Stimulated activated naive CD4-positive, alpha-beta T cell (primary cell): Measurements from ENCODE around the gene TEF.
A peak's percentile ranks its signal among the peaks of the same experiment; 100 is the strongest.
"Not testable (repeated sequence)": the region's sequence is repeated elsewhere in the genome, so short reads cannot be mapped to it uniquely, and the experiment has no call there.

Experiments used
- DNase-seq, 6 experiments: peaks; one replicate each; lab custom pipeline; 2025; lab: John Stamatoyannopoulos, UW

The TEF gene

GRCh38 chr22:41382610-41383009 lies 868 bp downstream of the TEF start:
- DNase-seq, result no peak

GRCh38 chr22:41383085-41383484 lies 1.3 kb downstream of the TEF start:
- no peak for DNase-seq

DNA sequence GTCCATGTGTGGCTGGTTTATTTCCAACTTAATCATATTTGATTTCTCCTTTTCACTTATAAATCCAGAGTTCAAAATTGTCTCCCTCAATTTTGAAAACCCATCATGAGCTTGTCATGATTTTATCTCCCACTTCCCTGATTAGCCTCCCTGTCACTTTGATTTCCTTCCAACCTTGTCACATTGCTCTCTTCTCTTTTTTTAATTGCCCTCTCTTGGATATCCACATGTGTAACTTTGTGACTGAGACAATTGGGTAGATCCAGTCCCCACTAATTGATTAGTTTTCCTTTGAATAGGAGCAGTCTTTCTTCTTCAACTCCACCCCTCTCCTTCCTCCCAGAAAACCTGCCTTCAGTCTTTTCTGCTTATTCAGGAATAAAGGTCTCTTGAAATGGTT lies 2.4 kb downstream of the TEF start:
- no peak for DNase-seq

GRCh38 chr22:41387341-41387740 lies 5.6 kb downstream of the TEF start:
- no peak for DNase-seq

DNA sequence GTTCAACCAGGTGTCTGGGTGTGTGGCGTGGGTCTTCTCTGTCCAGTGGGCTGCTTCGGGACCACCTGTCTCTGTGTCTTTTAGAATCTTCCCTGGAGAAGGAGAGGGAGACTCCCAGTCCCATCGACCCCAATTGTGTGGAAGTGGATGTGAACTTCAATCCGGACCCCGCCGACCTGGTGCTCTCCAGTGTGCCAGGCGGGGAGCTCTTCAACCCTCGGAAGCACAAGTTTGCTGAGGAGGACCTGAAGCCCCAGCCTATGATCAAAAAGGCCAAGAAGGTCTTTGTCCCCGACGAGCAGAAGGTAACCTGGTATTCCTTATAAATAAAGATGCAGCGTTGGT lies 12.2 kb downstream of the TEF start:
- DNase-seq, result no peak

- no peak for DNase-seq
Observed at GRCh38 chr22:41395531-41396240, 13.9 kb downstream of the TEF start.

GRCh38 chr22:41397143-41397811 lies 15.5 kb downstream of the TEF start:
- DNase-seq, result no peak

DNA sequence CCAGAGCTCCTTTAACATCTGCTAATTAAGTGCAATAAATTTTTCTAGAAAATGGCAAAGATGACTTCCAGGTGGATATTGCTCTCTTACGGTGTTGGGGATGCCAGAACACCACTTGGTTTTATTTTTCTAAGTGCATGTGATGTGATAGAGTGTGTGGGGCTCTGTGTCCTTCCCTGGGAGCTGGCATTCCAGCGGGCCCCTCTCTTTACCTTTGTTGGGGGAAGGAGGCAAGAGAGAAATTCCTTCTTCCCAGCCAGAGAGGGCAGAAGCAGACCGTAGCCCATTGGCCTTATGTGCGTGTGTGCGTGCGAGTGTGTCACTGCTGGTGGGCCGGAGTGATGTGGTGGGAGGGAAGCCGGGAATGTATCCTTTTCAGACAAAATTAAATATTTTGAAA lies 17.2 kb downstream of the TEF start:
- DNase-seq, result no peak

DNA sequence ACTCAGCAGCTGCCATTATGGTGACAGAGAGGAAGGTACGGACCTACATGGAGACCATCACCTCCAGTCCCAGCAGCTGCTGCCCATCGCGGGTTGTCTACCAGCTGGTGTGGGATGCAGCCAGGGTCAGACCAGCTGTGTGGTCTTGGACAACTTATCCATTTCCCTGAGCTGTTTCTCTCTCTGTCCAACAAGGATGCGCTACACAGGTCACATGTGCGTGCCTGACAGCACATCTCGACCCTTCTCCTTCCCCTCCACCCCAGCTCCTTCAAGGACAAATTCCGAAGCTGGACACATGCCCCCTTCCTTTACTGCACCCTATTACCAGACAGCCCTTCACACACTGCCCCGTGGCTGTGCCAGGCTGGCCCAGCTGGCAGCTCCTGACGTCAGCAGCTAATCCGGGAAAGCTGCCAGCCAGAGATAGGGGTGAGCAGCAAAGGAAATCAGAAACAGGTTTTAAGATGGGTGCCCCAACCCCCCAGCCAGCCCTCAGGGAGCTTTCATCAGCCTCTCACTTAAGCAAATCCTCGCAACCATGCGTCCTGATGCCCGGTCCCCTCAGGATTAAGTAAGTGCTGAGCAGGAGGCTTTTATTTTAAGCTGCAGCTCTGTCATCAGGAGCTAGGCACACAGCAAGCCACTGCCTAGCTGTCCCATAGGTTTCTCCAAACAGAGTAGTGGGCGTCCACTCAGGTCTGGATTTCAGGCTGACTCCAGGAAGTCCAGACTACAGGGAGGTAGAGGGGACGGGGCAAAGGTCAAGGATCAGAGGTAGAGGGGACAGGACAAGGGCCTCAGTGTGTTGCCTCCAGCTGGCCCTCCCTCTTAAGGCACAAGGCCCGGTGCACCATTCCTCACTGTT lies 20.3 kb downstream of the TEF start:
- DNase-seq, result no peak

DNA sequence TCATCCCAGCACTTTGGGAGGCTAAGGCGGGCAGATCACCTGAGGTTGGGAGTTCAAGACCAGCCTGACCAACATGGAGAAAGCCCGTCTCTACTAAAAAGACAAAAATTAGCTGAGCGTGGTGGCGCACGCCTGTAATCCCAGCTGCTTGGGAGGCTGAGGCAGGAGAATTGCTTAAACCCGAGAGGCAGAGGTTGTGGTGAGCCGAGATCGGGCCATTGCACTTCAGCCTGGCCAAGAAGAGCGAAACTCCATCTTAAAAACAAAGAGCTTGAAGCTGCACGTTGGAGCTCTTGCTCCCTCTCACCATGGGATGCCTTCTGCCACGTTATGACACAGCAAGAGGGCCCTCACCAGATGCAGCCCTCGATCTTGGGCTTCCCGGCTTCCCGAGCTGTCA lies 21.1 kb downstream of the TEF start:
- not testable (repeated sequence) for DNase-seq

- peak; percentile 51 to 84 (median 76) for DNase-seq
Observed at GRCh38 chr22:41403532-41404318, 22.0 kb downstream of the TEF start.

- no peak for DNase-seq
Observed at GRCh38 chr22:41405588-41405987, 23.8 kb downstream of the TEF start.

DNA sequence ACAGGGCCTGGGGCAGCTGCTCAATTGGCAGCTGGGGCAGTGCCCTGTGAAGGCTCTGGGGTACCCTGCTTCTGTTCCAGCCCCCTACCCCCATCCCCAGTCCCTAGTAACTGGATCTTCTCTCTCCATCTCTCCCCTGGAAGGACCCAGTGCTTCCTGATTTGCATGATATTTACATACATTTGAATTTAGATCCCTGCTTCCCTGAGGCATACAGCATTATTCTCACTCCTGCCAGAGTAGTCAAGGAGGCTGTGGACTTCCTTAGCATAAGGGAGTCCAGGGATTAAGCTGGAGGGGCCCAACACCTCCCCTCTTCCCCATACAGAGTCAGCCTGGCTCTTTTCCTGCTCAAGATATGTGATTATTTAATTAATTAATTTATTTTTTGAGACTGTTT lies 24.7 kb downstream of the TEF start:
- DNase-seq, result no peak

DNA sequence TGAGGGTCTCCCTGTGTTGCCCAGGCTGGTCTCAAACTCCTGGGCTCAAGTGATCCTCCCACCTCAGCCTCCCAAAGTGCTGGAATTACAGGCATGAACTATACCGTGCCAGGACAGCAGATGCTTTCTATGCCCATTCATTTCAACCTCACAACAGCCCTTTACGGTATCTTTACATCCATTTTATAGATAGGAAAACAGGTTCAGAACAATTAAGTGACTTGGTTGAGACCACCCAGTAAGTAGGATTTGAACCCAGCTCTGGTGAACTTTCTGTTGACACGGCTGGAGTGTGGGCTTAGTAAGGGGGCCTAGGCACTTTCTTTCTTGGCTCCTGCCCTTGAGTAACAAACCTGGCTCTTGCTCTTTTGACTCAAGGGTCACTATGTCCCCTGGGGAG lies 25.7 kb downstream of the TEF start:
- DNase-seq, result no peak

- no peak for DNase-seq
Observed at GRCh38 chr22:41408665-41409064, 26.9 kb downstream of the TEF start.

DNA sequence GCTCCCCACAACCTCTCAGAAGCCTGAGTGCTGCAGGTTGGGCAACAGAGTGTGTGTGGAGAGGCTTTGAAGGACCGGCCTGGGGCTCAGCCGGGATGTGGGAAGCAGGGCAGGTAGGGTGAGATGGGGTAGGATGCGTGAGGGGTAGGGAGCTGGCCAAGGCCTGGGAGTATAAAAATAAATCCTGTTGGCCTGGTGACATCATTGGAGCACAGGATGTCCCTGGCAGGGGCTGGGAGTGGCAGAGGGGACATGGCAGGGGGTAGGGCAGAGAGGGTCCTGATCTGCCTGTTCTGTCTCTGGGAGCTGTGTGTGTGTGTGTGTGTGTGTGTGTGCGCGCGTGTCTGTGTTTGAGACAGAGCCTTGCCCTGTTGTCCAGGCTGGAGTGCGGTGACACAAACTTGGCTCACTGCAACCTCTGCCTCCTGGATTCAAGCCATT lies 28.6 kb downstream of the TEF start:
- DNase-seq, result no peak

DNA sequence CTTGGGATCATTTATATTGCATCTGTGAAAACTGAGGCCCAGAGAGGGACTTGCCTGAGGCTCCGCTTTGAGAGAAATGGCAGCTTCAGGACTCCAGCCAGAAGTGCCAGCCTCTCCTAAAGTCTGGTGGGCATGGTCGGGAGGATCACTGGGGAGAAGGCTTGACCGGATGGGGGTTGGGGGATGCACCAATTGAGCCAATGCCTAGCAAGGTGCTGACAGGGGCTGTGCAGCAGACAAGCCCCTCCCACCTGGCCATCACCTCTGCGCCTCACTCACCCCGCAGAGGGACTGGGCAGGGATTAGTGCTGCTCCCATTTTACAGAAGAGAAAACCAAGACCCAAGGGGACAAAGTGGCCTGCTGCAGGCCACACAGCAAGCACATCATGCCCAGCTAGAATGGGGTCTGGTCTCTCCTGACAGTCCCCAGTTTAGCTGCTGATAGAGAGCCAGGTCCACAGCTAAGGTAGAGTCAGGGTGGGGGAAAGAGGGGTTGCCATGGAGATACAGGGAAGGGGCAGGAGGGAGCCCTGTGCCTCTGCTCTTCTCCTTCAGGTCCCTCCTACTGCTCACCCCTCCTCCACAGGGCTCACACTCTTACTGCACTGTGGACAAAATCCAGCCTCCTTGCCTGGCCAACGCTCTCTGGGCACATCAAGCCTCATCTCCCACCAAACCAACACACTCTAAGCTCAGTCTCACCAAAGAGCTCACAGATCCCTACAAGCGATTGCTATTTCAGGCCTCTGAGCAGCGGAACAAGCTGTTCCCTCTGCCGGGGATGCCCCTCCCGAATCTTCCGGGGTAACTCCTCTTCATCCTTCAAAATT lies 29.5 kb downstream of the TEF start:
- DNase-seq, result no peak

GRCh38 chr22:41415554-41415953 lies 33.8 kb downstream of the TEF start:
- DNase-seq, result no peak

GRCh38 chr22:41417622-41418390 lies 36.1 kb downstream of the TEF start:
- DNase-seq, result no peak

DNA sequence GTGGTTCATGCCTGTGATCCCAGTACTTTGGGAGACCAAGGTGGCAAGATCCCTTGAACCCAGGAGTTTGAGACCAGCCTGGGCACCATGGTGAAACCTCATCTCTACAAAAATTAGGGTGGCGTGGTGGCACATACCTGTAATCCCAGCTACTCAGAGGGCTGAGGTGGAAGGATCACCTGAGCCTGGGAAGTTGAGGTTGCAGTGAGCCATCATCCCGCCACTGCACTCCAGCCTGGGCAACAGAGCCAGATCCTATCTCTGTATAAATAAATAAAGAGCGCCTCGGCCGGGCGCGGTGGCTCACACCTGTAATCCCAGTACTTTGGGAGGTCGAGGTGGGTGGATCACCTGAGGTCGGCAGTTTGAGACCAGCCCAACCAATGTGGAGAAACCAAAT lies 37.0 kb downstream of the TEF start:
- DNase-seq, result no peak
